ENCODE results near the gene ZNF568. TPM values are rescaled to one million over a fixed set of nuclear protein-coding genes. Genes with fewer than 3 reads are reported as not detected.

The ZNF568 gene
- total RNA-seq, 2 experiments from 2014 or later: 6.2 to 6.8 TPM

DNA sequence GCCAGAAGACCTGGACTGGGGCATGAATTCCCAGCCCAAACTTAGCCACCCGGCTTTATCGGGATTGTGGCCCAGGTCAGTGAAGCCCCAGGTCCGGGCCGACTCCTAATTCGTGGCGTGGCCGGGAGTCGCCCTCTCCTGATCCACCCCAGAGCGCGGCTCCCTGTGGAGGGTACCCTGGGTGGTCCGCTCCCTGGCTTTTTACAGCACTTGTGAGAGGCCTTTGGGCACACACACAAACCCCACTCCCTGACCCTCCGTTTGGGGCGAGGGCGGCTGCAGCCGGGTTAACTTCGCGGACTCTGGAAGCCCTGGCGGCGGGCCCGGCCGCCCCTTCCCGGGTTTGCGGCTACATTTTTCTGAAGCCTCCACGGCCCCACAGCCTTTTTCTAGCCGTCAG, 56.4 kb downstream of the ZNF568 start:
- Mint-ChIP-seq H3K27ac (peak overlapping the region; percentile 71), H3K4me3 (peak overlapping the region; percentile 78), H3K36me3 (ENCODE audit: low read depth) (peaks cover 16% of the 10 kb centered on the region), H3K27me3 (no peaks in the 10 kb centered on the region), H3K9me3 (peaks cover 18% of the 10 kb centered on the region), H3K4me1 (peaks cover 11% of the 10 kb centered on the region)
- DNase-seq: no peak
- ChIA-PET CTCF (interaction anchor here (0.9 to 2.0 kb wide), 6 partner anchors 9 to 622 kb away, joined by 3 to 11 read pairs (median 4); partner anchors contain the start of genes ZNF345, ZNF540, ZNF571 and ZNF850), POLR2A (no interaction called here)

DNA sequence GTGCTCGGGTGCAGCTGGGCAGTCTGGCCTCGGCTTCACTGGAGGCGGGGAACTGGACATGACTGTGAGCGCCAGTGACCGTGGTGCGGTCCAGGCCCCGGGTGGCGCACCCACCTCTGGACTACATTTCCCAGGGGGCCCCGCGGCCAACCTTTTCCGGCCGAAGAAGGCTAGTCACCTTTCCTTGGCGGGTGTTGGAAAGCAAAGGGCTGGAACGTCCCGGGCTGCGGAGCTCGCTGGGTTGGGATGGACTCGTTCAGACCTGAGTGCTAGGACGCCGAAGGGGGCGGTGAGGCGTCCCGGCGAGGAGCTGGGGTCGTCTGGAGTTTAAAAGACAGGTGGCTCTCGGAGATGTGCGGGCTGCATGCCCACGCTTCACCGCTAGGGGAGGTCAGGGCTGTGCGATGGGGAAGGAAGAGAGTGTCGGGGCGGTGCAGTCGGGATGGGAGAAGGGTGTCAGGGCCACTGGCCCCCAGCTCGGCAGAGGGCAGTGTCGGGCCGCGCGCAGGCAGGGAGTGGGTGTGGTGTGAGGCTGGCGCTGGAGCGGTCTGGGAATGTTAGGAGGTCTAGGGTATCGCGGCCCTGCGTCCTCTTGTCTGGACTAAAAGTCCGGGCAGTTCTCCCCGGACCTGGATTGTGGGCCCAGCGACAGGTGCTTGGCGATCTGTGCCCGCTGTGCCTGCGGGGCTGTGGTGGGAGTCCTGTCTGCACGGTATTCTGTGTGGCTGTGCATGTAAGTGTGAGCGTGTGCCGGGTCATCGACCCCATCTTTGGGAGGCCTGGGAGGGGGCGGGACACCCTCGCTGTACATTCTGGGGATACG, 57.1 kb downstream of the ZNF568 start:
- peaks cover 15% of the 10 kb centered on the region for H3K9me3 Mint-ChIP-seq
- peaks cover 11% of the 10 kb centered on the region for H3K4me1 Mint-ChIP-seq
- ChIA-PET POLR2A (no interaction called here), CTCF (interaction anchor here (0.6 to 2.0 kb wide), 10 partner anchors 8 to 622 kb away, joined by 3 to 11 read pairs (median 4); partner anchors contain the start of genes ZNF345, ZNF540, ZNF571 and ZNF850)
- H3K27me3 Mint-ChIP-seq: no peaks in the 10 kb centered on the region
- H3K4me3 Mint-ChIP-seq: peak overlapping the region; percentile 78
- peak; percentile 83 for DNase-seq
- peak overlapping the region; percentile 92 for H3K27ac Mint-ChIP-seq
- H3K36me3 Mint-ChIP-seq (ENCODE audit: low read depth): peaks cover 16% of the 10 kb centered on the region

DNA sequence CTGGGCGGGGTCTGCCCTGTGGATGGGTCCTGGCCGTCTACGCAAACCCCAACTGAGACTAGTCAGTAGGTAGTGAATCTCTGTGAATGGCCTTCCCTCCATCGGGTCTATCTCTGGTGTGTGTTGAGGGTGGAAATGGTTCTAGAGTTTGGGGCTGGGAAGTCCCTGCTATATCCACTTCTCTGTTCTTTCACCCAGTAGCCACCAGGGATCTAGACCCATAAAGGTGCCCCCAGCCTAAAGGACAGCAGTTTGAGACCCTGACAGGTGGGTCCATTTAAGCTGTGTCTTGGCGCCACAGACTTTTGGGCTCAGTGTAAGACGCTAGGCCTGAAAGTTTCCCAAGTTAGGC, 57.7 kb downstream of the ZNF568 start:
- Mint-ChIP-seq H3K4me3 (peak overlapping the region; percentile 78), H3K9me3 (peaks cover 19% of the 10 kb centered on the region), H3K27me3 (no peaks in the 10 kb centered on the region), H3K27ac (peak overlapping the region; percentile 92), H3K36me3 (ENCODE audit: low read depth) (peaks cover 21% of the 10 kb centered on the region), H3K4me1 (peaks cover 11% of the 10 kb centered on the region)
- CTCF ChIA-PET: interaction anchor here (0.5 to 2.0 kb wide), 8 partner anchors 8 to 621 kb away, joined by 3 to 11 read pairs (median 4); partner anchors contain the start of genes ZNF345, ZNF540 and ZNF571
- POLR2A ChIA-PET: no interaction called here
- DNase-seq: no peak

DNA sequence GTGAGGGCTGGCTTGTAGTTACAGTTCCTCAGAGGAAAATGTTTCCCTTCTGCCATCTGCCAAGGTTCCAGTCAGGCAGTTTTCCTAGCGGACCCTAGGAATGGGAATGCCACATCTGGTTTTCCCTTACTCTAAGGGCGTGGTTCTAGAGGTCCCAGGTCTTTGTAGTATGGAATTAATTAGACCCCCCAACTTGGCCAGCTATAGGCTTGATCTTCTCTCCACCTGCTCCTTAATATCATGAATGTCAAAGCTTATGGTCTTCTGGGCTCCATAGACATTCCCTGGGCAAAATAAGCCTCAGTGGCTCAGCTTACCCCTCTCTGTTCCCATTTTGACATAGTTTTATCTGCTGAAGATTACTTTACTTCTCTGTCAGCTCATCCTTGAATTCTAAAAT, 70.0 kb downstream of the ZNF568 start:
- DNase-seq: no peak
- Mint-ChIP-seq H3K4me3 (no peak overlapping the region), H3K27ac (no peak overlapping the region), H3K36me3 (ENCODE audit: low read depth) (peaks cover 11% of the 10 kb centered on the region), H3K4me1 (no peaks in the 10 kb centered on the region), H3K9me3 (peaks cover 43% of the 10 kb centered on the region), H3K27me3 (no peaks in the 10 kb centered on the region)
- ChIA-PET CTCF (interaction anchor here (2.1 kb wide), 1 partner anchor 13 kb away, joined by 4 read pairs; no protein-coding TSS in a partner anchor), POLR2A (no interaction called here)

DNA sequence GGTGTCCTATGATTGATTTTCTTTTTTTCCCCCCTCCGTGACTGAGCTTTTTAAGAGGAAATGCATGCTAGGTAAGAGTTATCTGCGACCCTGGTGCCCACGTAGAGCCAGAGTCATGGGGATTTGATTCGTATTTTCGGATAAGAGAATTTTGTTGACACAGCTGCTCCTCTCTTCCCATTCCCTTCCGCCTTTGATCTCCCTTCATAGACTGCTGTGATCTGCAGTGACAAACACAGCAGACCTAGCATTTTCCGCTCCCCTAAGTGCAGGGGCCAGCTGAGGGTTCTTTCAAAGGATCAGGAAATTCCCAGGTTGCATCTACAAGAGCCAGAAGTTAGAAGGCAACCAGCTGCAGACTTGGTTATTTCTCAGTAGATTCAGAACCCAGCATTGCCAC, 70.5 kb downstream of the ZNF568 start:
- no peak overlapping the region for H3K27ac Mint-ChIP-seq
- peaks cover 46% of the 10 kb centered on the region for H3K9me3 Mint-ChIP-seq
- POLR2A ChIA-PET: no interaction called here
- DNase-seq: no peak
- no peak overlapping the region for H3K4me3 Mint-ChIP-seq
- H3K4me1 Mint-ChIP-seq: no peaks in the 10 kb centered on the region
- no peaks in the 10 kb centered on the region for H3K27me3 Mint-ChIP-seq
- H3K36me3 Mint-ChIP-seq (ENCODE audit: low read depth): peaks cover 15% of the 10 kb centered on the region
- CTCF ChIA-PET: interaction anchor here (0.6 to 2.1 kb wide), 2 partner anchors 14 to 671 kb away, joined by 3 to 4 read pairs; no protein-coding TSS in a partner anchor

DNA sequence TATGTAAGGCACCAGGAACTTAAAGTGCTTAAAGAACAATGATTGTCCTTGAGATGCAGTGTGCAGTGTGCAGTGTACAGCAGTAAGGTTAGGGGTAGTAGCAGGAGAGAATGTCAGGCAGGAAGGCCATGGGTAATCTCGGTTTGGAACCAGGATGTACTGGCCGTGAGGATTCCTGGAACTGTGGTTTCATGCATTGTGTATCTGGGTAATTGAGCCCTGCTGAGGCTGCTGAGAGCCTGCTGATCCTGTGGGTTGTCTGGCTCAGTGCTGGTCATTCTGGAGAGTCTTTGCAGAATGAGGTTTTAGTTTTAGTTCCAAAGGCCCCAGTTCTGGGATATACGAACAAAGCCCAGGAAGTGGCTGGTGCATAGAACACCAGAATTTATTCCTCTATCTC, 71.0 kb downstream of the ZNF568 start:
- ChIA-PET POLR2A (no interaction called here), CTCF (interaction anchor here (0.6 to 2.1 kb wide), 2 partner anchors 14 to 672 kb away, joined by 3 to 4 read pairs; no protein-coding TSS in a partner anchor)
- Mint-ChIP-seq H3K9me3 (peaks cover 48% of the 10 kb centered on the region), H3K36me3 (ENCODE audit: low read depth) (peaks cover 20% of the 10 kb centered on the region), H3K27me3 (no peaks in the 10 kb centered on the region), H3K4me3 (no peak overlapping the region), H3K4me1 (no peaks in the 10 kb centered on the region), H3K27ac (no peak overlapping the region)
- DNase-seq: no peak

DNA sequence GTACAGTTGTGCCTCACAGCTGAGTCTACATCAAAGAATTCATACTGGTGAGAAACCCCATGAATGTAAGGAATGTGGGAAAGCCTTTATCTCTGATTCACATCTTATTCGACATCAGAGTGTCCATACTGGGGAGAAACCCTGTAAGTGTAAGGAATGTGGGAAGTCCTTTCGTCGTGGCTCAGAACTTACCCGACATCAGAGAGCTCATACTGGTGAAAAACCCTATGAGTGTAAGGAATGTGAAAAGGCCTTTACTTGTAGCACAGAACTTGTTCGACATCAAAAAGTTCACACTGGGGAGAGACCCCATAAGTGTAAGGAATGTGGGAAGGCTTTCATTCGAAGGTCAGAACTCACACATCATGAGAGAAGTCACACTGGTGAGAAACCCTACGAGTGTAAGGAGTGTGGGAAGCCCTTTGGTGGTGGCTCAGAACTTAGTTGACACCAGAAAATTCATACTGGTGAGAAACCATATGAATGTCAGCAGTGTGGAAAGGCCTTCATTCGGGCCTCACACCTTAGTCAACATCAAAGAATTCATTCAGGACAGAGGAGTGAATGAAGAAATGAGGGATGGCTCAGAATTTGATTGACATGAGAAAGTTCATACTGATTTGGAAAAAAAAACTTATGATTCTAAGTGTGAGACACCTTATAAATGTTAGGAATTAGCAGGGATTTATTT, 81.2 kb downstream of the ZNF568 start:
- Mint-ChIP-seq H3K4me1 (no peaks in the 10 kb centered on the region), H3K27ac (no peak overlapping the region), H3K27me3 (no peaks in the 10 kb centered on the region), H3K9me3 (peaks cover 43% of the 10 kb centered on the region), H3K4me3 (no peak overlapping the region), H3K36me3 (ENCODE audit: low read depth) (peaks cover 34% of the 10 kb centered on the region)
- ChIA-PET POLR2A (no interaction called here), CTCF (no interaction called here)
- no peak for DNase-seq

DNA sequence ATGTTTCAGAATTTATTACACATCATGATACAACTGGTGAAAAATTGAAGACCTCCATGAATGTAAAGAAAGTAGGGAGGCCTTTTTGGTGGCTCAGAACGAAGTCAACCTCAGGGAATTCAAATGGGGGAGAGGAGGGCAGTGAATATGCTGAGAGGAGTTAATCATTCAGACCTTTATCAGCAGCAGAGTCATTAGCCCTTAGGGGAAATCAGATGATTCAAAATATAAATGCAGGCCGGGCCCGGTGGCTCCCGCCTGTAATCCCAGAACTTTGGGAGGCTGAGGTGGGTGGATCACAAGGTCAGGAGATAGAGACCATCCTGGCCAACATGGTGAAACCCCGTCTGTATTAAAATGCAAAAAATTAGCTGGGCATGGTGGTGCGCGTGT, 81.7 kb downstream of the ZNF568 start:
- H3K4me1 Mint-ChIP-seq: no peaks in the 10 kb centered on the region
- H3K4me3 Mint-ChIP-seq: no peak overlapping the region
- POLR2A ChIA-PET: no interaction called here
- no peak for DNase-seq
- H3K9me3 Mint-ChIP-seq: peaks cover 38% of the 10 kb centered on the region
- H3K27ac Mint-ChIP-seq: no peak overlapping the region
- CTCF ChIA-PET: no interaction called here
- H3K36me3 Mint-ChIP-seq (ENCODE audit: low read depth): peaks cover 29% of the 10 kb centered on the region
- H3K27me3 Mint-ChIP-seq: no peaks in the 10 kb centered on the region

DNA sequence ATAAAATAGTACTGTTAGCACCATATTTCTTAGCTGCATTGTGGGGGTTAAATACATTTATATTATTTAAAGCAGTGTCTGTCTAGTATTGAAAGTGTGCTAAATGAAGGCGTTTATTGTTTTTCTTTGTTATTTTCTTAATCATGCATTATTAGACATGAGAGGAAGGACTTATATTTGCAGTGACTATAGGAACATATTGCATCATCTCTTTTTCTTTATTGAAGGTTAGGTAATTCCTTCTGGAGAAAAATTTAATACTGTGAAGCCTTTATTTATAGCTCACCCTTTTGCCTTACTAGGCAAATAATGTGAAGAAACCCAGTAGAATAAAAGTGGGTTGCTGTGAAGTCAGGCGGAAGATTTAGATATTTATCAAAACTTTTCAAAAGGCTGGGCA, 83.2 kb downstream of the ZNF568 start:
- H3K27me3 Mint-ChIP-seq: no peaks in the 10 kb centered on the region
- POLR2A ChIA-PET: no interaction called here
- no peak for DNase-seq
- no peaks in the 10 kb centered on the region for H3K4me1 Mint-ChIP-seq
- no peak overlapping the region for H3K27ac Mint-ChIP-seq
- H3K36me3 Mint-ChIP-seq (ENCODE audit: low read depth): peaks cover 19% of the 10 kb centered on the region
- H3K4me3 Mint-ChIP-seq: no peak overlapping the region
- CTCF ChIA-PET: interaction anchor here (0.6 to 1.2 kb wide), 3 partner anchors 26 to 429 kb away, joined by 3 to 4 read pairs (median 3); no protein-coding TSS in a partner anchor
- peaks cover 33% of the 10 kb centered on the region for H3K9me3 Mint-ChIP-seq

DNA sequence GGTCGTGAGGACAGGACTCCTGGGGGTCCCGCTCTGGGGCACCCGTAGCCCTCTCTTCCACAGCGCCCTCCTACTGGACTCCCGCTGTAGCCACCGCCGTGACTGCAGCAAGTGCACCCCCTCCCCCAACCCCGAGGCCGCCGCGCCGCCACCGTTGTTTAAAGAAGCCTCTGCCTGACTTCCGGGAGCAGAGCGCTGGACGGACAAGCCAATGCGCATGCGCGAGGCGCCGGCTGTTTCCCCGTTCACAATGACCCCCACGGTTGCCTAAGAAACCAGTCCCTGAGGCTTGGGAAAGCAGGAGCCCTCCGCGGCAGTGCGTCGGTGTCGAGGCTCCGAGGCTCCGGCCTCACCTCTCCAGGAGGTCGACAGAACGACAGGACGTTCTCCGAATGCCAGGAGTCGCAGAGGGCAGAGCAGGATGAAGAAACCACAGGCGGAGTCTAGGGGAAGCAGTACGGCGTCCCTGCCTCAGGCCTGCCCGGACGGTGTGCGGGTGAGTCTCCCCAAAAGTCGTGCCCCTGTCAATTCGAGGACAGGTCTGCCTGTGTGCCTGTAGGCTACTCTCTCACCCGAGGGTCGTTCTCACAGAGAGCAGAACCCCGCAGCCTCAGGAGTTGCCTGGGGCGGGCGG, 91.6 kb downstream of the ZNF568 start:
- H3K36me3 Mint-ChIP-seq (ENCODE audit: low read depth): peaks cover 2% of the 10 kb centered on the region
- CTCF ChIA-PET: no interaction called here
- H3K4me1 Mint-ChIP-seq: peaks cover 1% of the 10 kb centered on the region
- POLR2A ChIA-PET: no interaction called here
- H3K27ac Mint-ChIP-seq: no peak overlapping the region
- H3K9me3 Mint-ChIP-seq: peaks cover 47% of the 10 kb centered on the region
- no peaks in the 10 kb centered on the region for H3K27me3 Mint-ChIP-seq
- peak; percentile 14 for DNase-seq
- H3K4me3 Mint-ChIP-seq: peak overlapping the region; percentile 25

DNA sequence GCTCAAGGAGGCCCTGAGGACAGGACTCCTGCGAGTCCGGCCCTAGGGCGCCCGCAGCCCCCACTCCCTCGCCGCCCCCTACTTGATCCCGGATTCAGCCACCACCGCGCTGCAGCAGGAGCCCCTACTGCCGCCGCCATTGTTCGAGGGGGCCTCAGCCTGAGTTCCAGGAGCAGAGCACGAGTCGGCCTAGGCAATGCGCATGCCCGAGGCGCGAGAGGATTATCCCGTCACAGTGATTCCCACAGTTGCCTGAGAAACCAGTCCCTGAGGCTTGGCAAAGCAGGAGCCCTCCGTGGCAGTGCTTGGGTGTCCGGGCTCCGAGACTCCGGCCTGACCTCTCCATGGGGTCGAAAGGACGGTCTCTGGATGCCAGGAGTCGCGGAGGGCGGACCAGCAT, 93.7 kb downstream of the ZNF568 start:
- no peak for DNase-seq
- Mint-ChIP-seq H3K4me3 (no peak overlapping the region), H3K36me3 (ENCODE audit: low read depth) (peaks cover 2% of the 10 kb centered on the region), H3K27ac (no peak overlapping the region), H3K27me3 (no peaks in the 10 kb centered on the region), H3K9me3 (peaks cover 57% of the 10 kb centered on the region), H3K4me1 (peaks cover 1% of the 10 kb centered on the region)
- ChIA-PET CTCF (no interaction called here), POLR2A (no interaction called here)

DNA sequence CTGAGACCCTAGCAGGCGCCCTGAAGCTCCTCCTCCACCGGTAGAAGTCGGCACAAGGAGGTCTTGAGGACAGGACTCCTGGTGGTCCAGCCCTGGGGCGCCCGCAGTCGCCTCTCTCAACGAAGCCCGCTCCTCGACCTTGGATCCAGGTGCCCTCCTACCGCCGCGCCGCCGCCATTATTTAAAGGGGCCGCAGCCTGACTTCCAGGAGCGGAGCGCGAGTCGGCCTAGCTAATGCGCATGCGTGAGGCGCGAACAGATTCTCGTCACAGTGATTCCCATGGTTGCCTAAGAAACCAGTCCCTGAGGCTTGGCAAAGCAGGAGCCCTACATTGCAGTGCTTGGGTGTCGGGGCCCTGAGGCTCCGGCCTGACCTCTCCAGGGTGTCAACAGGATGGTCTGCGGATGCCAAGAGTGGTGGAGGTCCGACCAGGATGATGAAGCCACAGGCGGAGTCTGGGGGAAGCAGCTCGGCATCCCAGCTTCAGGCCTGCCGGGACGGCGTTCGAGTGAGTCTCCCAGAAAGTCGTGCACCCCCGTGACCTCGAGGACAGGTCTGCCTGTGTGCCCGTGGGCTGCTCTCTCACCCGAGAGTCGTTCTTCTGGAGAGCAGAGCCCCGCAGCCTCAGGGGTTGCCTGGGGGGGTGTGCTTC, 96.1 kb downstream of the ZNF568 start:
- POLR2A ChIA-PET: no interaction called here
- CTCF ChIA-PET: no interaction called here
- Mint-ChIP-seq H3K4me3 (no peak overlapping the region), H3K9me3 (peaks cover 58% of the 10 kb centered on the region), H3K36me3 (ENCODE audit: low read depth) (peaks cover 6% of the 10 kb centered on the region), H3K27ac (no peak overlapping the region), H3K4me1 (peaks cover 1% of the 10 kb centered on the region), H3K27me3 (no peaks in the 10 kb centered on the region)
- no peak for DNase-seq
